Activated CD4-positive, alpha-beta T cell treated with anti-CD3 and anti-CD28 coated beads for 4 hours (primary cell): ENCODE results near the gene UNC13B.

Source experiments
- DNase-seq, 2 donors: peaks; one replicate each; pipeline ENCODE4 v3.0.0-alpha.2; 2020

The UNC13B gene

GRCh38 chr9:35280399-35280798 is 118.6 kb downstream of the UNC13B start:
- no peak for DNase-seq

GRCh38 chr9:35285731-35286130 is 123.9 kb downstream of the UNC13B start:
- no peak for DNase-seq

GRCh38 chr9:35286381-35286780 is 124.6 kb downstream of the UNC13B start:
- DNase-seq, result no peak

- no peak for DNase-seq
Observed at GRCh38 chr9:35287987-35288632, 126.3 kb downstream of the UNC13B start.

GRCh38 chr9:35288778-35289177 is 127.0 kb downstream of the UNC13B start:
- no peak for DNase-seq

GRCh38 chr9:35293376-35293964 is 131.7 kb downstream of the UNC13B start:
- no peak for DNase-seq

GRCh38 chr9:35294066-35294465 is 132.3 kb downstream of the UNC13B start:
- no peak for DNase-seq

- DNase-seq, result no peak
Observed at GRCh38 chr9:35294556-35294955, 132.7 kb downstream of the UNC13B start.

- no peak for DNase-seq
Observed at GRCh38 chr9:35295369-35296036, 133.7 kb downstream of the UNC13B start.

- no peak for DNase-seq
Observed at GRCh38 chr9:35303567-35303966, 141.8 kb downstream of the UNC13B start.

- no peak for DNase-seq
Observed at GRCh38 chr9:35306283-35306682, 144.5 kb downstream of the UNC13B start.

- no peak for DNase-seq
Observed at GRCh38 chr9:35308316-35308715, 146.5 kb downstream of the UNC13B start.

- no peak for DNase-seq
Observed at GRCh38 chr9:35311891-35312639, 150.3 kb downstream of the UNC13B start.

GRCh38 chr9:35313460-35313859 is 151.7 kb downstream of the UNC13B start:
- no peak for DNase-seq

GRCh38 chr9:35313916-35314315 is 152.1 kb downstream of the UNC13B start:
- no peak for DNase-seq

GRCh38 chr9:35318741-35319140 is 156.9 kb downstream of the UNC13B start:
- no peak for DNase-seq

- no peak for DNase-seq
Observed at GRCh38 chr9:35322075-35322885, 160.5 kb downstream of the UNC13B start.

- no peak for DNase-seq
Observed at GRCh38 chr9:35324966-35325365, 163.2 kb downstream of the UNC13B start.

GRCh38 chr9:35333551-35333950 is 171.7 kb downstream of the UNC13B start:
- DNase-seq, result no peak

GRCh38 chr9:35335164-35335563 is 173.4 kb downstream of the UNC13B start:
- no peak for DNase-seq

GRCh38 chr9:35338086-35338485 is 176.3 kb downstream of the UNC13B start:
- DNase-seq, result no peak

GRCh38 chr9:35338561-35339274 is 176.9 kb downstream of the UNC13B start:
- DNase-seq, result no peak
